ENCODE measurements around the gene JTB.

Gene JTB

GRCh38 chr1:153929981-153930948, 47.2 kb downstream of the JTB start:
- Histone ChIP-seq H3K23ac (ENCODE audit: low read length) (no peak overlapping the region), H3K79me1 (ENCODE audit: low read length) (no peaks in the 10 kb centered on the region), H2AK5ac (ENCODE audit: low read length) (no peak overlapping the region), H3K18ac (ENCODE audit: low read length) (no peak overlapping the region), H3K4me3 (ENCODE audit: low read depth, low read length) (no peak overlapping the region), H3K14ac (ENCODE audit: low read length) (no peak overlapping the region), H4K12ac (ENCODE audit: low read depth, low read length) (no peak overlapping the region), H2BK12ac (ENCODE audit: low read length) (no peak overlapping the region), H3K79me2 (ENCODE audit: control insufficient read depth, insufficient read depth, low read length, poor library complexity) (no peaks in the 10 kb centered on the region), H2AFZ (ENCODE audit: insufficient read depth, low read length, poor library complexity) (no peak overlapping the region), H3K4me2 (ENCODE audit: low read length) (no peak overlapping the region), H3K4ac (ENCODE audit: low read depth, low read length) (no peak overlapping the region), H4K91ac (ENCODE audit: low read depth, low read length) (no peak overlapping the region), H3K9me3 (ENCODE audit: insufficient read depth, low read depth, low read length) (no peaks in the 10 kb centered on the region), H4K8ac (ENCODE audit: low read depth, low read length) (no peak overlapping the region), H3K27me3 (ENCODE audit: insufficient read depth, low read length) (no peaks in the 10 kb centered on the region), H3K4me1 (ENCODE audit: control insufficient read depth in 1 of 2, insufficient read depth in 2 of 2, low read length in 2 of 2) (no peaks in the 10 kb centered on the region), H3K9ac (ENCODE audit: low read length) (no peak overlapping the region), H2BK120ac (ENCODE audit: insufficient read depth, low read length, poor library complexity) (no peak overlapping the region), H3K27ac (ENCODE audit: low read depth, low read length) (no peak overlapping the region), H3K36me3 (ENCODE audit: control insufficient read depth in 1 of 2, insufficient read depth in 2 of 2, low read length in 2 of 2) (peaks cover 40 to 44% of the 10 kb centered on the region in 2 experiments), H2BK5ac (ENCODE audit: low read depth, low read length, poor library complexity) (no peak overlapping the region)
- DNase-seq: no peak
- no CpG with 5 or more reads among the region's 14 CpGs for WGBS (ENCODE audit: extremely low coverage, insufficient coverage, insufficient read length)

GRCh38 chr1:153929426-153929825, 48.0 kb downstream of the JTB start:
- no peak overlapping the region for H3K4ac ChIP-seq (ENCODE audit: low read depth, low read length)
- no peak overlapping the region for H3K9ac ChIP-seq (ENCODE audit: low read length)
- no peak overlapping the region for H2AK5ac ChIP-seq (ENCODE audit: low read length)
- peaks cover 34 to 38% of the 10 kb centered on the region in 2 experiments for H3K36me3 ChIP-seq (ENCODE audit: control insufficient read depth in 1 of 2, insufficient read depth in 2 of 2, low read length in 2 of 2)
- H3K27me3 ChIP-seq (ENCODE audit: insufficient read depth, low read length): no peaks in the 10 kb centered on the region
- no peaks in the 10 kb centered on the region for H3K79me2 ChIP-seq (ENCODE audit: control insufficient read depth, insufficient read depth, low read length, poor library complexity)
- H3K18ac ChIP-seq (ENCODE audit: low read length): no peak overlapping the region
- H4K8ac ChIP-seq (ENCODE audit: low read depth, low read length): no peak overlapping the region
- no peak overlapping the region for H2BK5ac ChIP-seq (ENCODE audit: low read depth, low read length, poor library complexity)
- H3K4me2 ChIP-seq (ENCODE audit: low read length): no peak overlapping the region
- H3K27ac ChIP-seq (ENCODE audit: low read depth, low read length): no peak overlapping the region
- DNase-seq: no peak
- no peaks in the 10 kb centered on the region for H3K79me1 ChIP-seq (ENCODE audit: low read length)
- no peak overlapping the region for H2BK120ac ChIP-seq (ENCODE audit: insufficient read depth, low read length, poor library complexity)
- H3K14ac ChIP-seq (ENCODE audit: low read length): no peak overlapping the region
- H3K23ac ChIP-seq (ENCODE audit: low read length): no peak overlapping the region
- no CpG with 5 or more reads among the region's 5 CpGs for WGBS (ENCODE audit: extremely low coverage, insufficient coverage, insufficient read length)
- no peaks in the 10 kb centered on the region for H3K4me1 ChIP-seq (ENCODE audit: control insufficient read depth in 1 of 2, insufficient read depth in 2 of 2, low read length in 2 of 2)
- no peak overlapping the region for H2BK12ac ChIP-seq (ENCODE audit: low read length)
- no peak overlapping the region for H4K12ac ChIP-seq (ENCODE audit: low read depth, low read length)
- no peak overlapping the region for H3K4me3 ChIP-seq (ENCODE audit: low read depth, low read length)
- no peak overlapping the region for H4K91ac ChIP-seq (ENCODE audit: low read depth, low read length)
- no peak overlapping the region for H2AFZ ChIP-seq (ENCODE audit: insufficient read depth, low read length, poor library complexity)
- H3K9me3 ChIP-seq (ENCODE audit: insufficient read depth, low read depth, low read length): no peaks in the 10 kb centered on the region

GRCh38 chr1:153928791-153929341, 48.6 kb downstream of the JTB start:
- H3K4me3 ChIP-seq (ENCODE audit: low read depth, low read length): no peak overlapping the region
- no CpG with 5 or more reads among the region's 4 CpGs for WGBS (ENCODE audit: extremely low coverage, insufficient coverage, insufficient read length)
- no peak for DNase-seq
- no peak overlapping the region for H3K14ac ChIP-seq (ENCODE audit: low read length)
- no peaks in the 10 kb centered on the region for H3K79me2 ChIP-seq (ENCODE audit: control insufficient read depth, insufficient read depth, low read length, poor library complexity)
- no peak overlapping the region for H2BK12ac ChIP-seq (ENCODE audit: low read length)
- H3K18ac ChIP-seq (ENCODE audit: low read length): no peak overlapping the region
- no peak overlapping the region for H2AK5ac ChIP-seq (ENCODE audit: low read length)
- no peak overlapping the region for H3K27ac ChIP-seq (ENCODE audit: low read depth, low read length)
- no peak overlapping the region for H3K9ac ChIP-seq (ENCODE audit: low read length)
- H3K27me3 ChIP-seq (ENCODE audit: insufficient read depth, low read length): no peaks in the 10 kb centered on the region
- no peak overlapping the region for H3K23ac ChIP-seq (ENCODE audit: low read length)
- no peak overlapping the region for H4K8ac ChIP-seq (ENCODE audit: low read depth, low read length)
- no peak overlapping the region for H2BK120ac ChIP-seq (ENCODE audit: insufficient read depth, low read length, poor library complexity)
- no peaks in the 10 kb centered on the region for H3K9me3 ChIP-seq (ENCODE audit: insufficient read depth, low read depth, low read length)
- no peak overlapping the region for H2BK5ac ChIP-seq (ENCODE audit: low read depth, low read length, poor library complexity)
- H3K4me1 ChIP-seq (ENCODE audit: control insufficient read depth in 1 of 2, insufficient read depth in 2 of 2, low read length in 2 of 2): peaks cover 0 to 3% of the 10 kb centered on the region in 2 experiments
- no peak overlapping the region for H4K12ac ChIP-seq (ENCODE audit: low read depth, low read length)
- H4K91ac ChIP-seq (ENCODE audit: low read depth, low read length): no peak overlapping the region
- no peak overlapping the region for H3K4me2 ChIP-seq (ENCODE audit: low read length)
- H3K79me1 ChIP-seq (ENCODE audit: low read length): no peaks in the 10 kb centered on the region
- H2AFZ ChIP-seq (ENCODE audit: insufficient read depth, low read length, poor library complexity): no peak overlapping the region
- H3K4ac ChIP-seq (ENCODE audit: low read depth, low read length): no peak overlapping the region
- H3K36me3 ChIP-seq (ENCODE audit: control insufficient read depth in 1 of 2, insufficient read depth in 2 of 2, low read length in 2 of 2): peaks cover 31 to 34% of the 10 kb centered on the region in 2 experiments

DNA sequence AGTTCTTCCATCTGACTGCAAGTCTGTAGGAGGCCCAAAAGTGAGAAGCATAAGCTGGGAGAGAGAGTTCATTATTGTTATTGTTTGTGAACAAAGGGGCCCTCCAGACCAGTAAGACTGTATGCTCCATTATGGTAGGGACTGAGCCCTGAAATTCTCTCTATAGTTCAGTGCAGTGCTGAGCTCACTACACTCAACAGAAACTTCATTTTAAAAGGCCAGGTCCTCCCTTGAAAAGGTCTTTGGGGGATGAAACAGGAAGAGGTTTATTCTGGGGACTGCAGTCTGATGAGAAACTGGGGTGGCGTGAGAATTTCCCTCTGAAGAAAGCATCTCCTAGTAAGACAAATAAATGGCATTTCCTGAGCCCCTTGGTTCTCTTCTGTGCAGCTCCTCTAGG, 49.2 kb downstream of the JTB start:
- H3K36me3 ChIP-seq (ENCODE audit: control insufficient read depth in 1 of 2, insufficient read depth in 2 of 2, low read length in 2 of 2): peaks cover 25 to 28% of the 10 kb centered on the region in 2 experiments
- no peak overlapping the region for H3K14ac ChIP-seq (ENCODE audit: low read length)
- no peak overlapping the region for H2AK5ac ChIP-seq (ENCODE audit: low read length)
- no peak overlapping the region for H4K91ac ChIP-seq (ENCODE audit: low read depth, low read length)
- H3K4ac ChIP-seq (ENCODE audit: low read depth, low read length): no peak overlapping the region
- H2BK12ac ChIP-seq (ENCODE audit: low read length): no peak overlapping the region
- no peak overlapping the region for H3K9ac ChIP-seq (ENCODE audit: low read length)
- no peak overlapping the region for H2BK120ac ChIP-seq (ENCODE audit: insufficient read depth, low read length, poor library complexity)
- no peak for DNase-seq
- no peak overlapping the region for H3K4me3 ChIP-seq (ENCODE audit: low read depth, low read length)
- no peak overlapping the region for H4K8ac ChIP-seq (ENCODE audit: low read depth, low read length)
- H4K12ac ChIP-seq (ENCODE audit: low read depth, low read length): no peak overlapping the region
- H3K23ac ChIP-seq (ENCODE audit: low read length): no peak overlapping the region
- H3K79me2 ChIP-seq (ENCODE audit: control insufficient read depth, insufficient read depth, low read length, poor library complexity): peaks cover 2% of the 10 kb centered on the region
- no peak overlapping the region for H2AFZ ChIP-seq (ENCODE audit: insufficient read depth, low read length, poor library complexity)
- no peak overlapping the region for H2BK5ac ChIP-seq (ENCODE audit: low read depth, low read length, poor library complexity)
- peaks cover 0 to 3% of the 10 kb centered on the region in 2 experiments for H3K4me1 ChIP-seq (ENCODE audit: control insufficient read depth in 1 of 2, insufficient read depth in 2 of 2, low read length in 2 of 2)
- peaks cover 4% of the 10 kb centered on the region for H3K79me1 ChIP-seq (ENCODE audit: low read length)
- no peaks in the 10 kb centered on the region for H3K9me3 ChIP-seq (ENCODE audit: insufficient read depth, low read depth, low read length)
- WGBS (ENCODE audit: extremely low coverage, insufficient coverage, insufficient read length): no CpG with 5 or more reads among the region's 1 CpG
- H3K27me3 ChIP-seq (ENCODE audit: insufficient read depth, low read length): no peaks in the 10 kb centered on the region
- H3K4me2 ChIP-seq (ENCODE audit: low read length): no peak overlapping the region
- H3K27ac ChIP-seq (ENCODE audit: low read depth, low read length): no peak overlapping the region
- no peak overlapping the region for H3K18ac ChIP-seq (ENCODE audit: low read length)

Measured in trophoblast cell (in vitro differentiated cells and primary cell).